Measurements from ENCODE around the gene BNC1. TPM values are rescaled to one million over a fixed set of nuclear protein-coding genes. Genes with fewer than 3 reads are reported as not detected.
A peak's percentile ranks its signal among the peaks of the same experiment; 100 is the strongest.

BNC1 gene, protein sequence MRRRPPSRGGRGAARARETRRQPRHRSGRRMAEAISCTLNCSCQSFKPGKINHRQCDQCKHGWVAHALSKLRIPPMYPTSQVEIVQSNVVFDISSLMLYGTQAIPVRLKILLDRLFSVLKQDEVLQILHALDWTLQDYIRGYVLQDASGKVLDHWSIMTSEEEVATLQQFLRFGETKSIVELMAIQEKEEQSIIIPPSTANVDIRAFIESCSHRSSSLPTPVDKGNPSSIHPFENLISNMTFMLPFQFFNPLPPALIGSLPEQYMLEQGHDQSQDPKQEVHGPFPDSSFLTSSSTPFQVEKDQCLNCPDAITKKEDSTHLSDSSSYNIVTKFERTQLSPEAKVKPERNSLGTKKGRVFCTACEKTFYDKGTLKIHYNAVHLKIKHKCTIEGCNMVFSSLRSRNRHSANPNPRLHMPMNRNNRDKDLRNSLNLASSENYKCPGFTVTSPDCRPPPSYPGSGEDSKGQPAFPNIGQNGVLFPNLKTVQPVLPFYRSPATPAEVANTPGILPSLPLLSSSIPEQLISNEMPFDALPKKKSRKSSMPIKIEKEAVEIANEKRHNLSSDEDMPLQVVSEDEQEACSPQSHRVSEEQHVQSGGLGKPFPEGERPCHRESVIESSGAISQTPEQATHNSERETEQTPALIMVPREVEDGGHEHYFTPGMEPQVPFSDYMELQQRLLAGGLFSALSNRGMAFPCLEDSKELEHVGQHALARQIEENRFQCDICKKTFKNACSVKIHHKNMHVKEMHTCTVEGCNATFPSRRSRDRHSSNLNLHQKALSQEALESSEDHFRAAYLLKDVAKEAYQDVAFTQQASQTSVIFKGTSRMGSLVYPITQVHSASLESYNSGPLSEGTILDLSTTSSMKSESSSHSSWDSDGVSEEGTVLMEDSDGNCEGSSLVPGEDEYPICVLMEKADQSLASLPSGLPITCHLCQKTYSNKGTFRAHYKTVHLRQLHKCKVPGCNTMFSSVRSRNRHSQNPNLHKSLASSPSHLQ
- not detected in 2 replicates for total RNA-seq (2013; cell fraction: nucleolus; rRNA removed)
- total RNA-seq (2014; rRNA removed) (not detected in 2 replicates), total RNA-seq (2014; rRNA removed; fragmentation: Illumina TruSeq; extraction: Trizol) (not detected in 2 replicates), total RNA-seq (2021) (not detected in 2 replicates), polyA plus RNA-seq (2011; rRNA removed) (not detected in 2 replicates), polyA plus RNA-seq (2014; fragmentation: Illumina TruSeq; extraction: Trizol) (0.01 TPM in 1 of 2 replicates, not detected in the other), polyA plus RNA-seq (2014; fragmentation: Nextera tagmentation; extraction: Ambion mirVana) (not detected), polyA plus RNA-seq (2014; rRNA removed) (not detected in 2 replicates), polyA plus RNA-seq (2016; fragmentation: Nextera tagmentation; extraction: Ambion mirVana) (not detected), polyA minus RNA-seq (2011; rRNA and poly(A)+ RNA removed) (not detected in 2 replicates), Bru-seq, nascent RNA (not detected), BruChase-seq, experiment 1, labeled RNA remaining after a 6-hour chase (not detected), BruChase-seq, experiment 2, labeled RNA remaining after a 2-hour chase (not detected)
- not detected for polyA plus RNA-seq (2011; ENCODE audit: low read depth)
- polyA plus RNA-seq (2011; cell fraction: cytosol; rRNA removed): not detected in 2 replicates
- not detected in 2 replicates for polyA plus RNA-seq (2011; cell fraction: nucleus; rRNA removed)
- not detected in 2 replicates for polyA plus RNA-seq (2012)
- not detected in 2 replicates for polyA minus RNA-seq (2011; cell fraction: cytosol; rRNA and poly(A)+ RNA removed)
- not detected in 2 replicates for polyA minus RNA-seq (2011; cell fraction: nucleus; rRNA and poly(A)+ RNA removed)
- long read RNA-seq, experiment 1: 0 reads
- long read RNA-seq, experiment 2: 0 reads

GRCh38 chr15:83284559-83285283, at the start of gene BNC1:
BNC1 (minus strand) TSS chr15:83284664; CDS start chr15:83284628, 36 bp downstream.
- Histone ChIP-seq H3K4me1 (ENCODE audit: control insufficient read depth, insufficient read depth, low read length) (no peaks in the 10 kb centered on the region), H3K27ac (ENCODE audit: control insufficient read depth, insufficient read depth) (no peak within 1 kb of the TSS), H3K4me2 (ENCODE audit: control insufficient read depth, insufficient read depth) (peak within 1 kb of the TSS; percentile 17; the same call in 1 of the 2 replicates), H3K36me3 (ENCODE audit: control insufficient read depth in 2 of 2, insufficient read depth in 2 of 2, low read length in 1 of 2) (no peaks in the 10 kb centered on the region), H3K27me3 (replicated peaks in 1 of 2; ENCODE audit: control insufficient read depth in 2 of 2, insufficient read depth in 2 of 2, low read length in 1 of 2) (peaks cover 7 to 16% of the 10 kb centered on the region in 2 experiments), H4K20me1 (ENCODE audit: control insufficient read depth, insufficient read depth) (no peaks in the 10 kb centered on the region), H2AFZ (ENCODE audit: control insufficient read depth, low read depth, low read length) (no peak within 1 kb of the TSS), H3K9me3 (replicated peaks; ENCODE audit: control insufficient read depth, insufficient read depth, low read length) (no peaks in the 10 kb centered on the region; the same call in 2 of the 3 replicates), H3K4me3 (no peak within 1 kb of the TSS), H3K9ac (ENCODE audit: control insufficient read depth, insufficient read depth, low read length) (no peak within 1 kb of the TSS), H3K79me2 (ENCODE audit: control insufficient read depth, insufficient read depth, low read length) (no peaks in the 10 kb centered on the region)
- in situ Hi-C loops (cut with MboI): no loop called here
- no TSS peak for BruUV-seq (replicated peaks)
- WGBS (ENCODE audit: insufficient coverage, insufficient replicate concordance, low lambda C conversion rate, missing lambda C conversion rate): 34% methylated on average over 33 of the region's 93 CpGs
- SMC1A ChIA-PET (ENCODE audit: uncharacterized antibody, unreplicated experiment): no interaction called here
- FAIRE-seq (no peak), DNase-seq (ENCODE audit: low read depth, low spot score) (no peak), ATAC-seq (no peak)
- CTCF ChIA-PET: no interaction called here
- intact Hi-C loops (cut with micrococcal nuclease; ENCODE audit: unreplicated experiment): no loop called here
- RAD21 ChIA-PET (ENCODE audit: unreplicated experiment): no interaction called here
- POLR2A ChIA-PET: no interaction called here
- TF ChIP-seq SKIL (IDR thresholded peaks at IDR 0.05; ENCODE audit: low read depth, poor library complexity, severe bottlenecking) (no peak), HCFC1 (IDR thresholded peaks at IDR 0.05; ENCODE audit: low read length) (no peak), SUPT20H (IDR thresholded peaks at IDR 0.05; ENCODE audit: borderline replicate concordance, control insufficient read depth, low read depth, low read length) (no peak), GATAD2B (conservative IDR thresholded peaks at IDR 0.05; ENCODE audit: low read depth) (no peak), CHD2 (IDR thresholded peaks at IDR 0.05; ENCODE audit: borderline replicate concordance, low read depth, low read length) (no peak), LARP7 (IDR thresholded peaks at IDR 0.05) (no peak), SMC3 (IDR thresholded peaks at IDR 0.05; ENCODE audit: borderline replicate concordance, low read length) (no peak), ELK1 (IDR thresholded peaks at IDR 0.05; ENCODE audit: low read depth, low read length) (no peak), RBBP5 (conservative IDR thresholded peaks at IDR 0.05) (no peak), MTA3 (IDR thresholded peaks at IDR 0.05; ENCODE audit: borderline replicate concordance, low read length) (no peak)

Measured in GM12878 (cell line).